Posterior vena cava (tissue), 2 donors: Measurements from ENCODE around the gene PDLIM1. TPM values are rescaled to one million over a fixed set of nuclear protein-coding genes. Genes with fewer than 3 reads are reported as not detected.
"Not testable (repeated sequence)": the region's sequence is repeated elsewhere in the genome, so short reads cannot be mapped to it uniquely, and the experiment has no call there.

Experiments used
- DNase-seq: peaks from one replicate; pipeline ENCODE4 v3.0.0-alpha.2; 2020; ENCODE audit warnings: low spot score
- intact Hi-C, 2 donors: fragments of 100-400 bp; cut with DNase I; formaldehyde crosslinking; loops; one replicate each; pipeline versions ENCODE4 v1.14.1 to v1.14.2; 2022 to 2023
- total RNA-seq, 2 donors: library from RNA; stranded (reverse); fragmentation: NEBNext Ultra II Directional; extraction: Animal tissue kit (Norgen Biotek cat#: 25700); gene quantifications; one replicate each; pipeline ENCODE4 v1.2.1, GENCODE V29; 2021
- donor health status: DM: yes; HTN: yes; CAD: no.
- donor health status: DM: yes; HTN: yes; CAD: no.

PDLIM1 gene
- total RNA-seq, 2 donors from 2014 or later = 133 to 134 TPM

- intact Hi-C loops = no loop called here
- no peak for DNase-seq
Observed at GRCh38 chr10:95233377-95234034, 57.3 kb downstream of the PDLIM1 start.

- intact Hi-C loops, DNase-seq: not testable (repeated sequence)
Observed at GRCh38 chr10:95230677-95231586, 59.9 kb downstream of the PDLIM1 start.

DNA sequence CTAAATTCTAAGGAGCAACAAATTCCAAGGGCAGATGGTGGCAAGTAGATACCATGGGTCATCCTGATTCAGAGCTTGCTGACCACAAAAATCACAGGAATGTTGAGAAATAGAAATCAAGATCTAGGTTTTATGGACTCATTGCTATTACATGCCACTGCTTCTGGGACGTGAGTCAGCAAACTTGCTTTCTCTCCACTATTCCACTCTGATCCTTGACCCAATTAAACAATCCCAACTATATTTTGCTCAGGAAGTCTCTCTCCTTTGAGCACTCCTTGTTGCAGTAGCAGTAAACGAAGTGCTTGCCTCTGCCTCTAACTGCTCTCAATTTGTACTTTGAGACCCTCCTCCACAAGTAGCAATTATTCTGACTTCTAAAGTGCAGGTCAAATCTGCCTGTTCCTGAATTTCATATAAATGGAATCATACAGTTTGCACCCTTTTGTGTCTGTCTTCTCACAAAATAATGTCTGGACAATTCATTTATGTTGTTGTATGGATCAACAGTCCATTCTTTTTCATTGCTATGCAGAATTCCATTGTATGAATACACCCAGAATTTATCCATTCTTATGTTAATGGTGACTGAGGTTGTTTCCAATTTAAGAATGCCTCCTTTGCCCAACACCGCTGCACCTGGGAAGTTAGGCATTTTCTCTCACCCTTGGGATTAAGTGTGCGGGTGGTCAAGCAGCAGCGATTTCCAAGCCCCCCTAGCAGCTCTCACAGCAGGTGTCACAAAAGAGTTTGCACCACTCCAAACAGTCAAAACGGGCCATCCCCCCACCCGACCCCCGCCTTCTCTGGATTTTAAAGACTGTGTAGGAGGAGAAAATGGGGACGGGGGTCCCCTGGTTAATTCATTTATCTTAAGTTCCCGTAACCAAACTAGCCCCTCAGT, 60.8 kb downstream of the PDLIM1 start:
- intact Hi-C loops = no loop called here
- DNase-seq = no peak

GRCh38 chr10:95228934-95229723, 61.7 kb downstream of the PDLIM1 start:
- DNase-seq, intact Hi-C loops: not testable (repeated sequence)

GRCh38 chr10:95225136-95225535, 65.7 kb downstream of the PDLIM1 start:
- intact Hi-C loops = no loop called here
- DNase-seq = no peak

DNA sequence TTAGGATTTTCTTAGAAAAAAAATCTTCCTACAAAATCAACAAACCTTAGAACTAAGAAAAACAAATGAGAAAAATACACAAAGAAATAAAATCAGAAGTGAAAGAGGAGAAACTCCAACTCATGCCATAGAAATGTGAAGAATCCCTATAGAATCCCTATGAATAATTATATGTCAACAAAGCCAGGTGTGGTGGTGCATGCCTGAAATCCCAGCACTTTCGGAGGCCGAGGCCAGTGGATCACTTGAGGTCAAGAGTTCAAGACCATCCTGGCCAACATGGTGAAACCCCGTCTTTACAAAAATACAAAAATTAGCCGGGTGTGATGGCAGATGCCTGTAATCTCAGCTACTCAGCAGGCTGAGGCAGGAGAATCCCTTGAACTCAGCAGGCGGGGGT, 69.7 kb downstream of the PDLIM1 start:
- DNase-seq = no peak
- intact Hi-C loops = no loop called here

DNA sequence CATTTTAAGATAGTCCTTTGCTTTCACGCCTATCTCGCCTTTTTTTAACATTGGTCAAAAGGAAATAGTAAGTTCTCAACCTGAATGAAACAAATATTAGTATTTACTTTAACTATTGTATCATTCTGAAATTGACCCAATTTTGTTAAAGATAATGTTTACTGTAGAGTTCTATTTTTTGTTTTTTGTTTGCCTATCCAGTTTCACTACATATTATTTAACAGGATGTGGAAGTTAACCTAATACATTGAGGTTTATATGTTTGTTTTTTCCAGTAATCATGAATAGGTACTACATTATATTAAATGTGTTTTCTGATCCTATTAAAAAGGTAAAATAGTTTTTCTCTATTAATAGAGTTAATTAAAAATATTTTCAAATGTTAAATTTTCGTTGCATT, 70.3 kb downstream of the PDLIM1 start:
- intact Hi-C loops = no loop called here

DNA sequence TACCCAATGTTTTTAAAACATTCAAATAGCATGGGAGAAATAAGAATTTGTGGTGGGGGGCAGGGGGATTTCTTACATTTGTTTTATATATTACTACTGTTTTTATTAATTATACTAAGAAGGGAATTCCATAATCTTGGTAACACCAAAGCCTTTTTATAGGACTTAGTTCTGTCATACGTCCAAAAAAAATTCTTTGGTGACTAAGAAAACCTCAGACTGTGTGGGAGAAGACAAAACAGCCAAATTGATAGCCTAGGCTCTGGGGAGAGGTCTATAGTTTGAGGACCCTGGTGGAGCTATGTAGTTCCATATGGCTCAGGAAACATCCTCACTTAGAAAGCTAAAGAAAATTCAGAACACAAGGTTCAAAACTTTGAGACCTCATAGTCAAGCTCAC, 73.3 kb downstream of the PDLIM1 start:
- intact Hi-C loops = no loop called here
- DNase-seq = no peak

More for the DNA sequence above, 70.3 kb downstream of the PDLIM1 start:
- no peak for DNase-seq

GRCh38 chr10:95214793-95215192, 76.0 kb downstream of the PDLIM1 start:
- no peak for DNase-seq
- intact Hi-C loops = no loop called here

GRCh38 chr10:95214369-95214768, 76.4 kb downstream of the PDLIM1 start:
- no peak for DNase-seq
- intact Hi-C loops = no loop called here

- intact Hi-C loops = no loop called here
- no peak for DNase-seq
Observed at GRCh38 chr10:95211606-95212279, 79.1 kb downstream of the PDLIM1 start.

- no peak for DNase-seq
- intact Hi-C loops = no loop called here
Observed at GRCh38 chr10:95209509-95210127, 81.2 kb downstream of the PDLIM1 start.

GRCh38 chr10:95208702-95209391, 82.0 kb downstream of the PDLIM1 start:
- DNase-seq = no peak
- intact Hi-C loops = no loop called here

DNA sequence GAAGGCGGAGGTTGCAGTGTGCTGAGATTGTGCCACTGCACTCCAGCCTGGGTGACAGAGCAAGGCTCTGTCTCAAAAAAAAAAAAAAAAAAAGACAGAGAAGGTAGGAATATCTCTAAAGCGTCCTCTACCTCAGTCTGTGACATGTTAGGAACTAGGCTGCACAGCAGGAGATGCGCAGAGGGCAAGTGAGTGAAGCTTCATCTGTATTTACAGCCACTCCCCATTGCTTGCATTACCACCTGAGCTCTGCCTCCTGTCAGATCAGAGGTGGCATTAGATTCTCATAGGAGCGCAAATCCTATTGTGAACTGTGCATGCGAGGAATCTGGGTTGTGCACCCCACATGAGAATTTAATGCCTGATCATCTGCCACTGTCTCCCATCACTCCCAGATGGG, 87.9 kb downstream of the PDLIM1 start:
- DNase-seq, intact Hi-C loops: not testable (repeated sequence)

- DNase-seq = no peak
- intact Hi-C loops = no loop called here
Observed at GRCh38 chr10:95201736-95202135, 89.1 kb downstream of the PDLIM1 start.

DNA sequence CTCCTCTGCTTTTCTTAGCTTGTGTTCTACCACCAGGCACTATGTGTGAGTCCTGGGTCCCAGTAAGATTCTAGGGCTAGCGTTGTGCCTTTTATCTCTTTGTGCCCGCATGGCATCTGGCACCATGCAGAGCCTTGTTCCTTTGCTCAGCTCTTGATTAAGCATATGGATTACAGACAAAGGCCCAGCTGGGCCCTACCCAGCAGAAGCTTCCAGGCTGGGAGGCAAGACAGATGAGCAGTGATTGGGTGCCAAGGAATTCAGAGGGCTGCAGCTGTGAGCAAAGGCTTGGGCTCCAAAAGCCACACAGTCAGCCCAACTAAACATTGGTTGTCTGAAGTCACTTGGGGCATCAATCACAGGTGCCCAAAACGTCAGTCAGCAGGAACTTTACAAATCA, 94.8 kb downstream of the PDLIM1 start:
- no peak for DNase-seq
- intact Hi-C loops = no loop called here

DNA sequence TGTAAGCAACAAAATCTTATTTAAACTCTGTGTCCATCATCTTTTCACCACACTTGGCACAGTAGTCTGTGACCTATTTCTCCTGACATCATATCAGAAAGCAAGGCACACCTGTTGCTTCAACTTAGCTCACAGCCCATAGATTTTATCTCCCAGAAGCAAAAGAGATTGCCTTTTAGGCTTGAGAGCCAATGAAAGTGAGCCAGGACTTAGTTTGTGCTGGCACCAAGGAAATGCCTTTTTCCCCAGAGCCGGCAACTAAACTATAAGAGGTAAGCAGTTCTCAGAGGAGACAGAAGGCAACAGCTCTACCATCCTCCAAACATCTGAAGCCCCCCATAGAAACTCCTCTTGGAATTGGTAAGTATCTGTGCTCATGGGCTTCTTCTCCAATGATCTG, 96.9 kb downstream of the PDLIM1 start, which contains the start of gene ACSM6:
Gene ACSM6, plus strand, starts transcription at position 295 of the 400 bp plus-strand sequence. CDS start 248 bp downstream, outside the sequence.
- intact Hi-C loops = no loop called here
- DNase-seq = no peak
